Heart left ventricle (tissue), 16 donors: ENCODE results near the gene GNPTG. TPM values are rescaled to one million over a fixed set of nuclear protein-coding genes. Genes with fewer than 3 reads are reported as not detected.

Source experiments
- ATAC-seq, 4 donors: fragments of 200-7000 bp; cut with Tn5 transposase; one replicate each; pipeline ENCODE4 v1.9.1; 2020 to 2022; ENCODE audit warnings: moderate library complexity in 4 of 4, mild to moderate bottlenecking in 3 of 4, moderate number of reproducible peaks in 1 of 4
- DNase-seq, 5 donors: peaks; one replicate each; pipeline ENCODE4 v3.0.0-alpha.2; 2020
- H3K27ac ChIP-seq, 12 donors: fragments of 200-600 bp; sonication (generic) in 4 of 12; one replicate each; pipeline versions ENCODE4 v1.5.0 to v1.8.0; 2016 to 2022; ENCODE audit warnings: mild to moderate bottlenecking in 2 of 12
- H3K27me3 ChIP-seq, 9 donors: fragments of 200-600 bp; sonication (generic) in 2 of 9; one replicate each; pipeline versions ENCODE4 v1.5.1 to v1.8.0; 2016 to 2022; ENCODE audit warnings: mild to moderate bottlenecking in 3 of 9
- H3K36me3 ChIP-seq, 9 donors: fragments of 200-600 bp; sonication (generic) in 2 of 9; one replicate each; pipeline versions ENCODE4 v1.5.0 to v1.8.0; 2018 to 2022; ENCODE audit warnings: mild to moderate bottlenecking in 2 of 9
- H3K4me1 ChIP-seq, 12 donors: fragments of 200-600 bp; sonication (generic) in 4 of 12; one replicate each; pipeline versions ENCODE4 v1.5.0 to v1.8.0; 2016 to 2022; ENCODE audit warnings: mild to moderate bottlenecking in 3 of 12
- H3K4me3 ChIP-seq, 12 donors: fragments of 200-600 bp; sonication (generic) in 4 of 12; one replicate each; pipeline versions ENCODE4 v1.5.0 to v1.8.0; 2017 to 2022; ENCODE audit warnings: mild to moderate bottlenecking in 9 of 12, moderate library complexity in 4 of 12
- H3K9me3 ChIP-seq, 12 donors: fragments of 200-600 bp; sonication (generic) in 4 of 12; one replicate each; pipeline versions ENCODE4 v1.5.0 to v1.8.0; 2016 to 2022; ENCODE audit warnings: mild to moderate bottlenecking in 1 of 12
- CTCF ChIP-seq, 12 donors: fragments of 200-600 bp; sonication (generic) in 4 of 12; IDR thresholded peaks; one replicate each; pipeline versions ENCODE4 v1.5.0 to v1.8.0; 2018 to 2022; ENCODE audit warnings: antibody characterized with exemption in 12 of 12, mild to moderate bottlenecking in 5 of 12
- POLR2A ChIP-seq, 2 donors: fragments of 450-650 bp; IDR thresholded peaks; one replicate each; pipeline ENCODE4 v1.6.1; 2017; ENCODE audit warnings: antibody characterized with exemption in 2 of 2, mild to moderate bottlenecking in 2 of 2, moderate library complexity in 2 of 2
- WGBS, 4 donors: extraction: QIAGEN DNeasy Blood & Tissue Kit in 2 of 4; methylation state at CpG; one replicate each; pipeline versions ENCODE4 v1.1.5 to v1.1.7; 2013 to 2018; 5-methylcytosine and 5-hydroxymethylcytosine counted together
- intact Hi-C, 10 donors: fragments of 100-400 bp; cut with DNase I; formaldehyde crosslinking; loops; one replicate each; pipeline versions ENCODE4 v1.11.1 to v1.14.2; 2022
- polyA plus RNA-seq, 2 donors: library from polyadenylated mRNA; stranded (reverse); fragments of 200-250 nt; gene quantifications; one replicate each; pipeline ENCODE4 v1.2.3, GENCODE V29; 2013
- total RNA-seq, 9 donors: library from RNA; depleted of rRNA in 2 of 9; stranded (reverse); fragments of >200 nt in 2 of 9; fragmentation: NEBNext Ultra II Directional in 3 of 9; extraction: Animal tissue kit (Norgen Biotek cat#: 25700) in 3 of 9; gene quantifications; one replicate each; pipeline versions ENCODE4 v1.1.0 to v1.2.4, GENCODE V29; 2016 to 2023
- donor health status: ischemic (EF 13 %, LVEDD 7.1; RV severe dilation, severe dysfunction).
- donor health status: healthy with polysubstance abuse.
- donor health status: DM: no; HTN: yes; CAD: no.
- donor health status: DM: no; HTN: no; CAD: no.
- donor health status: ischemic (EF 25% LVEDD 6.9; RV normal size, moderate dysfunction).
- donor health status: ischemic (EF 25% LVEDD 5.7; RV mildly dilated, moderate dysfunction).
- donor health status: healthy.
- donor health status: DM: yes; HTN: yes; CAD: no.
- donor health status: ischemic (EF 35%, LVEDD 5.7; RV mildly dilated, moderate dysfunction).
- donor health status: nonischemic (EF 11% LVEDD 7.7; RV severe dilation, severe dysfunction).
- donor health status: DM: yes; HTN: yes; CAD: no.
- donor health status: PGD.
- donor health status: ischemic (EF 29% LVEDD 5.4; RV normal size, mild dysfunction).
- donor health status: nonischemic (EF 23%, LVEDD 6.1; RV moderate dilation, normal function).

GNPTG gene
- total and polyA plus RNA-seq, 11 donors: 25.4 to 54.2 (median 31.9) TPM

- TF ChIP-seq POLR2A (IDR thresholded peaks at IDR 0.05): no peak
- TF ChIP-seq CTCF (IDR thresholded peaks at IDR 0.05): no peak
- H3K4me3 ChIP-seq: no peak overlapping the region
- no peaks in the 10 kb centered on the region for H3K4me1 ChIP-seq
- no peaks in the 10 kb centered on the region for H3K27me3 ChIP-seq
- peaks cover 8 to 99% (median 96%) of the 10 kb centered on the region in 9 donors for H3K36me3 ChIP-seq
- H3K27ac ChIP-seq: no peak overlapping the region
- no peaks in the 10 kb centered on the region for H3K9me3 ChIP-seq
- DNase-seq: no peak
- intact Hi-C loops: no loop called here
- no peak for ATAC-seq
- WGBS, 4 donors: 79 to 84% (median 84%) methylated on average over 12 of the region's 12 CpGs
Measured at GRCh38 chr16:1320097-1320496, 31.6 kb upstream of the GNPTG start.

- intact Hi-C loops: no loop called here
- TF ChIP-seq POLR2A (IDR thresholded peaks at IDR 0.05) (no peak), CTCF (IDR thresholded peaks at IDR 0.05) (no peak)
- Histone ChIP-seq H3K4me1 (peaks cover 0 to 5% (median 0%) of the 10 kb centered on the region in 12 donors), H3K27ac (no peak overlapping the region), H3K9me3 (no peaks in the 10 kb centered on the region), H3K4me3 (no peak overlapping the region), H3K27me3 (no peaks in the 10 kb centered on the region), H3K36me3 (peaks cover 8 to 99% (median 94%) of the 10 kb centered on the region in 9 donors)
- WGBS, 4 donors: 85 to 90% (median 88%) methylated on average over 18 to 22 of the region's 22 CpGs
- ATAC-seq (peak in 2 of 4 donors; percentile 5 to 9), DNase-seq (no peak)
Measured at GRCh38 chr16:1320658-1321240, 31.0 kb upstream of the GNPTG start.

GRCh38 chr16:1322407-1322806 is 29.3 kb upstream of the GNPTG start:
- Histone ChIP-seq H3K27ac (no peak overlapping the region), H3K4me3 (no peak overlapping the region), H3K27me3 (no peaks in the 10 kb centered on the region), H3K4me1 (peaks cover 0 to 21% (median 0%) of the 10 kb centered on the region in 12 donors), H3K9me3 (no peaks in the 10 kb centered on the region), H3K36me3 (peaks cover 8 to 84% (median 78%) of the 10 kb centered on the region in 9 donors)
- ATAC-seq: no peak
- TF ChIP-seq POLR2A (IDR thresholded peaks at IDR 0.05) (no peak), CTCF (IDR thresholded peaks at IDR 0.05) (no peak)
- 91 to 96% (median 96%) methylated on average over 8 of the region's 8 CpGs for WGBS, 4 donors
- no peak for DNase-seq
- intact Hi-C loops: no loop called here

- H3K4me3 ChIP-seq: no peak overlapping the region
- no peak for ATAC-seq
Measured at GRCh38 chr16:1323296-1324239, 28.2 kb upstream of the GNPTG start.

More at GRCh38 chr16:1323296-1324239, 28.2 kb upstream of the GNPTG start:
- 78 to 85% (median 84%) methylated on average over 28 to 35 of the region's 35 CpGs for WGBS, 4 donors
- H3K27ac ChIP-seq: no peak overlapping the region
- TF ChIP-seq CTCF (IDR thresholded peaks at IDR 0.05): no peak
- no peak for TF ChIP-seq POLR2A (IDR thresholded peaks at IDR 0.05)
- intact Hi-C loops: no loop called here
- peaks cover 5 to 73% (median 66%) of the 10 kb centered on the region in 9 donors for H3K36me3 ChIP-seq
- no peaks in the 10 kb centered on the region for H3K9me3 ChIP-seq
- H3K4me1 ChIP-seq: peaks cover 0 to 23% (median 0%) of the 10 kb centered on the region in 12 donors
- no peaks in the 10 kb centered on the region for H3K27me3 ChIP-seq
- DNase-seq: no peak
